Activated naive CD8-positive, alpha-beta T cell treated with anti-CD3 and anti-CD28 coated beads, Interleukin-2, amount 10 ng/mL, durations not matched to agents 7 days and 5 days (primary cell): ENCODE data around the gene ALLC. TPM values are rescaled to one million over a fixed set of nuclear protein-coding genes. Genes with fewer than 3 reads are reported as not detected.
A peak's percentile ranks its signal among the peaks of the same experiment; 100 is the strongest.
"Not testable (repeated sequence)": the region's sequence is repeated elsewhere in the genome, so short reads cannot be mapped to it uniquely, and the experiment has no call there.

ENCODE experiments used
- ATAC-seq: fragments of 150-1000 bp; cut with Tn5 transposase; one replicate; pipeline ENCODE4 v1.10.0; 2021; ENCODE audit warnings: low read depth, moderate library complexity
- POLR2A ChIA-PET: fragments of 350-600 bp; sonication (Branson Sonifier 250); formaldehyde crosslinking; loops from one replicate; lab custom pipeline; 2021; ENCODE audit warnings: antibody characterized with exemption; lab: Charles Lee
- DNase-seq: peaks from one replicate; pipeline ENCODE4 v3.0.0; 2021
- H3K27ac Mint-ChIP-seq: one replicate; pipeline ENCODE4 v1.8.0; 2022; ENCODE audit warnings: mild to moderate bottlenecking, mixed read lengths
- H3K27me3 Mint-ChIP-seq: one replicate; pipeline ENCODE4 v1.8.0; 2022; ENCODE audit warnings: mild to moderate bottlenecking, moderate library complexity, mixed read lengths
- H3K36me3 Mint-ChIP-seq: one replicate; pipeline ENCODE4 v1.8.0; 2021; ENCODE audit warnings: mild to moderate bottlenecking, mixed read lengths
- H3K4me1 Mint-ChIP-seq: one replicate; pipeline ENCODE4 v1.8.0; 2021; ENCODE audit warnings: mixed read lengths
- H3K4me3 Mint-ChIP-seq: one replicate; pipeline ENCODE4 v1.8.0; 2022; ENCODE audit warnings: mild to moderate bottlenecking, moderate library complexity, mixed read lengths
- H3K9me3 Mint-ChIP-seq: one replicate; pipeline ENCODE4 v1.8.0; 2021; ENCODE audit warnings: mixed read lengths
- total RNA-seq, 2 experiments: library from RNA; stranded (reverse); gene quantifications; one replicate each; pipeline ENCODE4 v1.2.3, GENCODE V29; 2021

The ALLC gene
- total RNA-seq, 2 experiments from 2014 or later, result not detected

- DNase-seq (no peak), ATAC-seq (no peak)
- Mint-ChIP-seq H3K4me3 (no peak overlapping the region), H3K27ac (no peak overlapping the region), H3K9me3 (peaks cover 13% of the 10 kb centered on the region), H3K36me3 (no peaks in the 10 kb centered on the region), H3K4me1 (no peaks in the 10 kb centered on the region), H3K27me3 (peaks cover 10% of the 10 kb centered on the region)
- POLR2A ChIA-PET, result no interaction called here
These were observed 40.7 kb upstream of the ALLC start for GRCh38 chr2:3617198-3617890.

- Mint-ChIP-seq H3K27ac (no peak overlapping the region), H3K9me3 (peaks cover 13% of the 10 kb centered on the region), H3K36me3 (no peaks in the 10 kb centered on the region), H3K27me3 (peaks cover 10% of the 10 kb centered on the region), H3K4me1 (no peaks in the 10 kb centered on the region), H3K4me3 (no peak overlapping the region)
- no peak for DNase-seq
- POLR2A ChIA-PET, result no interaction called here
- ATAC-seq, result no peak
These were observed 39.6 kb upstream of the ALLC start for GRCh38 chr2:3618367-3618766.

GRCh38 chr2:3619033-3619432 lies 39.0 kb upstream of the ALLC start:
- no peaks in the 10 kb centered on the region for H3K36me3 Mint-ChIP-seq
- DNase-seq, result no peak
- peaks cover 10% of the 10 kb centered on the region for H3K27me3 Mint-ChIP-seq
- ATAC-seq, result no peak
- POLR2A ChIA-PET, result no interaction called here
- no peaks in the 10 kb centered on the region for H3K4me1 Mint-ChIP-seq
- H3K4me3 Mint-ChIP-seq, result no peak overlapping the region
- H3K9me3 Mint-ChIP-seq, result peaks cover 11% of the 10 kb centered on the region
- H3K27ac Mint-ChIP-seq, result no peak overlapping the region

GRCh38 chr2:3619661-3620060 lies 38.3 kb upstream of the ALLC start:
- H3K27me3 Mint-ChIP-seq, H3K4me1 Mint-ChIP-seq, H3K4me3 Mint-ChIP-seq, DNase-seq, H3K27ac Mint-ChIP-seq, H3K36me3 Mint-ChIP-seq, ATAC-seq, POLR2A ChIA-PET: not testable (repeated sequence)
- H3K9me3 Mint-ChIP-seq, result peaks cover 11% of the 10 kb centered on the region

GRCh38 chr2:3620834-3621233 lies 37.2 kb upstream of the ALLC start:
- Mint-ChIP-seq H3K9me3 (peaks cover 8% of the 10 kb centered on the region), H3K4me1 (no peaks in the 10 kb centered on the region), H3K27me3 (peaks cover 10% of the 10 kb centered on the region), H3K4me3 (no peak overlapping the region), H3K27ac (no peak overlapping the region), H3K36me3 (no peaks in the 10 kb centered on the region)
- no peak for DNase-seq
- ATAC-seq, result no peak
- POLR2A ChIA-PET, result no interaction called here

GRCh38 chr2:3622967-3623366 lies 35.0 kb upstream of the ALLC start:
- POLR2A ChIA-PET, result no interaction called here
- H3K9me3 Mint-ChIP-seq, result peaks cover 1% of the 10 kb centered on the region
- no peak overlapping the region for H3K27ac Mint-ChIP-seq
- DNase-seq, result no peak
- no peaks in the 10 kb centered on the region for H3K36me3 Mint-ChIP-seq
- no peak overlapping the region for H3K4me3 Mint-ChIP-seq
- ATAC-seq, result no peak
- peaks cover 10% of the 10 kb centered on the region for H3K27me3 Mint-ChIP-seq
- no peaks in the 10 kb centered on the region for H3K4me1 Mint-ChIP-seq

- Mint-ChIP-seq H3K9me3 (no peaks in the 10 kb centered on the region), H3K27me3 (peaks cover 8% of the 10 kb centered on the region), H3K4me3 (no peak overlapping the region), H3K4me1 (no peaks in the 10 kb centered on the region), H3K36me3 (no peaks in the 10 kb centered on the region), H3K27ac (no peak overlapping the region)
- ATAC-seq, result no peak
- POLR2A ChIA-PET, result no interaction called here
- DNase-seq, result no peak
These were observed 33.8 kb upstream of the ALLC start for GRCh38 chr2:3624059-3624794.

GRCh38 chr2:3625186-3625585 lies 32.8 kb upstream of the ALLC start:
- Mint-ChIP-seq H3K4me3 (no peak overlapping the region), H3K27me3 (peaks cover 6% of the 10 kb centered on the region), H3K36me3 (no peaks in the 10 kb centered on the region), H3K9me3 (no peaks in the 10 kb centered on the region), H3K4me1 (no peaks in the 10 kb centered on the region), H3K27ac (no peak overlapping the region)
- DNase-seq (no peak), ATAC-seq (no peak)
- POLR2A ChIA-PET, result no interaction called here

- DNase-seq, result no peak
- Mint-ChIP-seq H3K4me1 (no peaks in the 10 kb centered on the region), H3K4me3 (no peak overlapping the region), H3K9me3 (no peaks in the 10 kb centered on the region), H3K27ac (no peak overlapping the region), H3K27me3 (peaks cover 2% of the 10 kb centered on the region), H3K36me3 (no peaks in the 10 kb centered on the region)
- ATAC-seq, result no peak
- POLR2A ChIA-PET, result no interaction called here
These were observed 31.7 kb upstream of the ALLC start for GRCh38 chr2:3626118-3626811.

- Mint-ChIP-seq H3K36me3 (no peaks in the 10 kb centered on the region), H3K9me3 (no peaks in the 10 kb centered on the region), H3K27me3 (no peaks in the 10 kb centered on the region), H3K27ac (no peak overlapping the region), H3K4me3 (no peak overlapping the region), H3K4me1 (no peaks in the 10 kb centered on the region)
- POLR2A ChIA-PET, result no interaction called here
- DNase-seq, result no peak
- ATAC-seq, result no peak
These were observed 31.0 kb upstream of the ALLC start for GRCh38 chr2:3626812-3627499.

GRCh38 chr2:3627500-3628100 lies 30.4 kb upstream of the ALLC start:
- H3K4me3 Mint-ChIP-seq, result no peak overlapping the region
- POLR2A ChIA-PET, result no interaction called here
- H3K27me3 Mint-ChIP-seq, result no peaks in the 10 kb centered on the region
- peak; percentile 15 for DNase-seq
- H3K27ac Mint-ChIP-seq, result no peak overlapping the region
- no peaks in the 10 kb centered on the region for H3K36me3 Mint-ChIP-seq
- ATAC-seq, result no peak
- no peaks in the 10 kb centered on the region for H3K4me1 Mint-ChIP-seq
- no peaks in the 10 kb centered on the region for H3K9me3 Mint-ChIP-seq

GRCh38 chr2:3628241-3628679 lies 29.7 kb upstream of the ALLC start:
- H3K36me3 Mint-ChIP-seq, result no peaks in the 10 kb centered on the region
- no peak overlapping the region for H3K27ac Mint-ChIP-seq
- no peak for DNase-seq
- H3K27me3 Mint-ChIP-seq, result no peaks in the 10 kb centered on the region
- ATAC-seq, result no peak
- H3K4me1 Mint-ChIP-seq, result no peaks in the 10 kb centered on the region
- POLR2A ChIA-PET, result no interaction called here
- H3K9me3 Mint-ChIP-seq, result no peaks in the 10 kb centered on the region
- H3K4me3 Mint-ChIP-seq, result no peak overlapping the region

- no peaks in the 10 kb centered on the region for H3K9me3 Mint-ChIP-seq
- no peak overlapping the region for H3K4me3 Mint-ChIP-seq
- ATAC-seq (no peak), DNase-seq (peak; percentile 17)
- H3K36me3 Mint-ChIP-seq, result no peaks in the 10 kb centered on the region
- H3K27ac Mint-ChIP-seq, result no peak overlapping the region
- H3K4me1 Mint-ChIP-seq, result no peaks in the 10 kb centered on the region
- no peaks in the 10 kb centered on the region for H3K27me3 Mint-ChIP-seq
- POLR2A ChIA-PET, result no interaction called here
These were observed 29.2 kb upstream of the ALLC start for GRCh38 chr2:3628800-3629199.
